Lung (tissue), 12 donors: Measurements from ENCODE around the gene TYRO3. TPM values are rescaled to one million over a fixed set of nuclear protein-coding genes. Genes with fewer than 3 reads are reported as not detected.
A peak's percentile ranks its signal among the peaks of the same experiment; 100 is the strongest.
"Not testable (repeated sequence)": the region's sequence is repeated elsewhere in the genome, so short reads cannot be mapped to it uniquely, and the experiment has no call there.

Source experiments
- ATAC-seq: fragments of 200-7000 bp; cut with Tn5 transposase; one replicate; pipeline ENCODE4 v1.9.1; 2020; ENCODE audit warnings: moderate number of reproducible peaks; ENCODE audit not compliant: insufficient read depth, low FRiP score
- DNase-seq, 3 donors: peaks; one replicate each; pipeline ENCODE4 v3.0.0-alpha.2; 2013 to 2017
- H3K27ac ChIP-seq, 2 donors: one replicate each; pipeline ENCODE4 v1.5.1; 2013; ENCODE audit warnings: mild to moderate bottlenecking in 2 of 2, moderate library complexity in 2 of 2, control low read depth in 1 of 2, inconsistent platforms in 1 of 2, low read depth in 1 of 2, low read length in 1 of 2
- H3K27me3 ChIP-seq, 3 donors: one replicate each; pipeline ENCODE4 v1.5.1; 2013; ENCODE audit warnings: low read length in 2 of 3; ENCODE audit not compliant: control insufficient read depth in 3 of 3, insufficient read depth in 3 of 3
- H3K36me3 ChIP-seq, 4 donors: one replicate each; pipeline ENCODE4 v1.5.1; 2013; ENCODE audit warnings: low read length in 4 of 4, mild to moderate bottlenecking in 1 of 4, moderate library complexity in 1 of 4; ENCODE audit not compliant: control insufficient read depth in 4 of 4, insufficient read depth in 4 of 4
- H3K4me1 ChIP-seq, 5 donors: one replicate each; pipeline ENCODE4 v1.5.1; 2013; ENCODE audit warnings: low read length in 5 of 5, mild to moderate bottlenecking in 2 of 5, moderate library complexity in 1 of 5; ENCODE audit not compliant: control insufficient read depth in 5 of 5, insufficient read depth in 5 of 5
- H3K4me3 ChIP-seq: one replicate; pipeline ENCODE4 v1.5.1; 2013; ENCODE audit warnings: mild to moderate bottlenecking, control low read depth, moderate library complexity
- H3K9ac ChIP-seq, 2 donors: one replicate each; pipeline ENCODE4 v1.5.1; 2013; ENCODE audit warnings: low read length in 2 of 2, control low read depth in 1 of 2; ENCODE audit not compliant: insufficient read depth in 1 of 2
- H3K9me3 ChIP-seq, 4 donors: one replicate each; pipeline ENCODE4 v1.5.1; 2013; ENCODE audit warnings: low read length in 3 of 4, mild to moderate bottlenecking in 1 of 4, moderate library complexity in 1 of 4; ENCODE audit not compliant: control insufficient read depth in 4 of 4, insufficient read depth in 3 of 4
- CTCF ChIP-seq: IDR thresholded peaks from 2 replicates; pipeline ENCODE4 v1.5.1; 2012; ENCODE audit warnings: mild to moderate bottlenecking; ENCODE audit errors: control extremely low read depth, extremely low read depth
- WGBS, 2 donors: extraction: QIAGEN DNeasy Blood & Tissue Kit; methylation state at CpG; one replicate each; pipeline ENCODE4 v1.1.7; 2013; 5-methylcytosine and 5-hydroxymethylcytosine counted together
- polyA plus RNA-seq, 2 donors: library from polyadenylated mRNA; stranded (reverse); fragments of 200-250 nt; gene quantifications; one replicate each; pipeline ENCODE4 v1.2.1, GENCODE V29; 2013
- total RNA-seq, 2 donors: library from RNA; depleted of rRNA in 1 of 2; stranded (reverse); fragments of >200 nt in 1 of 2; gene quantifications; one replicate each; pipeline ENCODE4 v1.2.1, GENCODE V29; 2014 to 2021
- donor health status: control.
- donor health status: control.
- donor health status: Bipolar disorder and iron deficiency.
- donor health status: healthy.
- donor health status: DM: yes; HTN: yes; CAD: no.

TYRO3 gene
- total and polyA plus RNA-seq, 4 donors = 4.2 to 17.9 (median 12.6) TPM

GRCh38 chr15:41583795-41584194 is 24.8 kb downstream of the TYRO3 start:
- Histone ChIP-seq H3K27ac (no peak overlapping the region), H3K36me3 (no peaks in the 10 kb centered on the region)
- WGBS, 2 donors = 74 to 80% methylated on average over 6 of the region's 6 CpGs

GRCh38 chr15:41584636-41585126 is 25.7 kb downstream of the TYRO3 start:
- no peaks in the 10 kb centered on the region for H3K36me3 ChIP-seq
- H3K27ac ChIP-seq = no peak overlapping the region
- DNase-seq (peak in 2 of 3 donors; percentile 63 to 69), ATAC-seq (no peak)
- 91 to 94% methylated on average over 7 of the region's 7 CpGs for WGBS, 2 donors
- H3K9ac ChIP-seq = peak overlapping the region; percentile 21 to 57
- H3K9me3 ChIP-seq = no peaks in the 10 kb centered on the region
- peaks cover 0 to 2% (median 0%) of the 10 kb centered on the region in 3 donors for H3K27me3 ChIP-seq
- H3K4me3 ChIP-seq = no peak overlapping the region
- H3K4me1 ChIP-seq = peaks cover 0 to 13% (median 0%) of the 10 kb centered on the region in 5 donors
- TF ChIP-seq CTCF = no peak

More at GRCh38 chr15:41583795-41584194, 24.8 kb downstream of the TYRO3 start:
- Histone ChIP-seq H3K9ac (no peak overlapping the region), H3K27me3 (peaks cover 0 to 2% (median 0%) of the 10 kb centered on the region in 3 donors), H3K9me3 (no peaks in the 10 kb centered on the region), H3K4me1 (peaks cover 0 to 19% (median 0%) of the 10 kb centered on the region in 5 donors), H3K4me3 (no peak overlapping the region)
- DNase-seq (no peak), ATAC-seq (no peak)
- TF ChIP-seq CTCF = no peak

GRCh38 chr15:41585127-41586047 is 26.4 kb downstream of the TYRO3 start:
- no peaks in the 10 kb centered on the region for H3K36me3 ChIP-seq
- H3K27ac ChIP-seq = peak overlapping the region in 1 of 2 donors; percentile 42
- H3K9me3 ChIP-seq = no peaks in the 10 kb centered on the region
- TF ChIP-seq CTCF = peak; percentile 4
- peak overlapping the region; percentile 38 for H3K4me3 ChIP-seq
- peaks cover 0 to 13% (median 0%) of the 10 kb centered on the region in 5 donors for H3K4me1 ChIP-seq
- DNase-seq (peak; percentile 67 to 84 (median 77)), ATAC-seq (peak; percentile 69)
- peaks cover 0 to 2% (median 0%) of the 10 kb centered on the region in 3 donors for H3K27me3 ChIP-seq
- peak overlapping the region; percentile 21 to 76 for H3K9ac ChIP-seq
- 5 to 7% methylated on average over 66 to 78 of the region's 78 CpGs for WGBS, 2 donors

- H3K4me3 ChIP-seq, H3K27ac ChIP-seq, H3K9ac ChIP-seq, H3K9me3 ChIP-seq, H3K36me3 ChIP-seq, ATAC-seq, H3K27me3 ChIP-seq, DNase-seq: not testable (repeated sequence)
- WGBS, 2 donors = 91 to 92% methylated on average over 14 of the region's 14 CpGs
- H3K4me1 ChIP-seq = peaks cover 0 to 13% (median 0%) of the 10 kb centered on the region in 5 donors
These were observed 27.7 kb downstream of the TYRO3 start for GRCh38 chr15:41586531-41587282.

- not testable (repeated sequence) for H3K27ac ChIP-seq, H3K36me3 ChIP-seq, H3K9me3 ChIP-seq, H3K9ac ChIP-seq, ATAC-seq, DNase-seq, H3K4me3 ChIP-seq, H3K27me3 ChIP-seq
- peaks cover 0 to 13% (median 0%) of the 10 kb centered on the region in 5 donors for H3K4me1 ChIP-seq
- WGBS, 2 donors = 65 to 72% methylated on average over 4 of the region's 4 CpGs
These were observed 30.0 kb downstream of the TYRO3 start for GRCh38 chr15:41589018-41589417.
